Nephron progenitor cell (in vitro differentiated cells): ENCODE data around the gene SSR2.

Experiments used
- DNase-seq: peaks from one replicate; pipeline ENCODE4 v3.0.0; 2021
- H3K27ac Mint-ChIP-seq: 2 replicates; pipeline ENCODE4 v1.8.0; 2021; ENCODE audit warnings: mild to moderate bottlenecking, moderate library complexity, mixed read lengths
- H3K27me3 Mint-ChIP-seq: 2 replicates; pipeline ENCODE4 v1.8.0; 2021; ENCODE audit warnings: mild to moderate bottlenecking, low read depth, mixed read lengths; ENCODE audit not compliant: poor library complexity
- H3K36me3 Mint-ChIP-seq: 2 replicates; pipeline ENCODE4 v1.8.0; 2021; ENCODE audit warnings: low read depth, mixed read lengths
- H3K4me1 Mint-ChIP-seq: 2 replicates; pipeline ENCODE4 v1.8.0; 2021; ENCODE audit warnings: mixed read lengths
- H3K4me3 Mint-ChIP-seq: 2 replicates; pipeline ENCODE4 v1.8.0; 2021; ENCODE audit warnings: mild to moderate bottlenecking, moderate library complexity, mixed read lengths
- H3K9me3 Mint-ChIP-seq: 2 replicates; pipeline ENCODE4 v1.8.0; 2021; ENCODE audit warnings: mild to moderate bottlenecking, moderate library complexity, mixed read lengths
- CTCF ChIP-seq: fragments of 200-600 bp; sonication (generic); IDR thresholded peaks from 2 replicates; pipeline ENCODE4 v1.5.0; 2021; ENCODE audit warnings: antibody characterized with exemption

SSR2 gene

GRCh38 chr1:156020293-156021092 is at the start of gene SSR2:
TSS of gene SSR2 (minus strand) at chr1:156020951. CDS start at chr1:156020167, 784 bp downstream.
- peak within 1 kb of the TSS; percentile 94 for H3K4me3 Mint-ChIP-seq
- DNase-seq: peak; percentile 82
- H3K27ac Mint-ChIP-seq: peak within 1 kb of the TSS; percentile 93
- H3K27me3 Mint-ChIP-seq: peaks cover 15% of the 10 kb centered on the region
- peaks cover 43% of the 10 kb centered on the region for H3K36me3 Mint-ChIP-seq
- TF ChIP-seq CTCF: no peak
- peaks cover 27% of the 10 kb centered on the region for H3K4me1 Mint-ChIP-seq
- no peaks in the 10 kb centered on the region for H3K9me3 Mint-ChIP-seq

GRCh38 chr1:156070548-156070947 is 49.8 kb upstream of the SSR2 start:
- H3K4me1 Mint-ChIP-seq: peaks cover 74% of the 10 kb centered on the region
- no peaks in the 10 kb centered on the region for H3K9me3 Mint-ChIP-seq
- no peak for TF ChIP-seq CTCF
- no peaks in the 10 kb centered on the region for H3K27me3 Mint-ChIP-seq
- DNase-seq: no peak
- H3K27ac Mint-ChIP-seq: peak overlapping the region; percentile 86
- H3K4me3 Mint-ChIP-seq: no peak overlapping the region
- H3K36me3 Mint-ChIP-seq: peaks cover 26% of the 10 kb centered on the region

GRCh38 chr1:156069490-156070455 is 49.0 kb upstream of the SSR2 start:
- H3K4me1 Mint-ChIP-seq: peaks cover 74% of the 10 kb centered on the region
- no peak for TF ChIP-seq CTCF
- no peak for DNase-seq
- H3K36me3 Mint-ChIP-seq: peaks cover 20% of the 10 kb centered on the region
- H3K27me3 Mint-ChIP-seq: no peaks in the 10 kb centered on the region
- H3K27ac Mint-ChIP-seq: peak overlapping the region; percentile 86
- H3K9me3 Mint-ChIP-seq: no peaks in the 10 kb centered on the region
- no peak overlapping the region for H3K4me3 Mint-ChIP-seq

GRCh38 chr1:156067262-156067661 is 46.5 kb upstream of the SSR2 start:
- H3K4me1 Mint-ChIP-seq: peaks cover 55% of the 10 kb centered on the region
- peaks cover 10% of the 10 kb centered on the region for H3K36me3 Mint-ChIP-seq
- H3K4me3 Mint-ChIP-seq: no peak overlapping the region
- H3K27me3 Mint-ChIP-seq: peaks cover 1% of the 10 kb centered on the region
- H3K9me3 Mint-ChIP-seq: no peaks in the 10 kb centered on the region
- peak overlapping the region; percentile 82 for H3K27ac Mint-ChIP-seq
- no peak for TF ChIP-seq CTCF
- DNase-seq: no peak

GRCh38 chr1:156065871-156066270 is 45.1 kb upstream of the SSR2 start:
- Mint-ChIP-seq H3K36me3 (peaks cover 5% of the 10 kb centered on the region), H3K4me1 (peaks cover 54% of the 10 kb centered on the region), H3K9me3 (no peaks in the 10 kb centered on the region), H3K4me3 (no peak overlapping the region), H3K27me3 (peaks cover 3% of the 10 kb centered on the region), H3K27ac (peak overlapping the region; percentile 59)
- no peak for DNase-seq
- no peak for TF ChIP-seq CTCF
